ENCODE measurements around the gene PSMB1.

DNA sequence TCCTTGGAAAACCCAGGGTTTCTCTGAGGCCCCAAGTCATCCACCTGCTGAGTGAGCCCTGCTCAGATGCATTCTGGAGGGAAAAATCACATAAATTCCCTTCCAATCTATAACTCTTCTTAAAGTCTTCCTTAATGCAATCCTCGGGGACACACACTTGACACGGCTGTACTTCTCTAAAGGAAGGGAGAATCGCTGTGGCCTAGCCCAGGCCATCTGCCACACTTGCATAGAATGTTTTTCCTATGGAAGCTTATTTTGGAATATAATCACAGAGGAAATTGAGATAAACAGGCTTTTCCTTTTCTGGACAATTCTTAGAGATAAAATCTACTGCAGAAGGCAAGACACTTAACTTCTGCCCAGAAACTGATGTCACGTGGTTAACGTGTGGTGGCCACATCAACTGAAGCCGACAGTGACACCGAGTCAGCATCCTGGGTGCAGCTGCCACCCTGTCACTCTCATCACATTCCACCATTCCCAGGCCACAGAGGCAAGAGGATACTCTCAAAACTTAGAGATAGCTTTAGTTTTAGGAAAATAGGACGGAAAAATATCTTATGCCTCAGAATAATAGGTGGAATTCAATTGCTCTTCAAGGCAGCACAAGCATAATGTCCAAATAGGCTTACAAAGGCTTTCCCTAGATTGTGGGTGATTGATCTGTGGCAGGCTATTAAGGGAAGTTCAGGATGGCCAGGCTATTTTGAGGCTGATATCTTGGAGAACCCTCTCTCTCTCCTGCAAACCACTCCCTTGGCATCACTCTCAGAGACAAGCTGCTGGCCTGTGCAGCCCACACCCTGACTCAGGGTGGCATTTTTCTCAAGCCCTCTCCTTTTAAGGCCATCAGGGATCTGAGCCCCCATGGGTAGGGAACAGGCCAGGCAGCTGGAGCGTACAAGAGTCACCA, 29.6 kb downstream of the PSMB1 start:
- no peak for TF ChIP-seq CTCF (IDR thresholded peaks at IDR 0.05)
- no peak for TF ChIP-seq POLR2A (IDR thresholded peaks at IDR 0.05)
